C4-2B (cell line): ENCODE results near the gene TNS1.

Experiments
- ZFX ChIP-seq: fragments of 450-650 bp; IDR thresholded peaks from 2 replicates; pipeline ENCODE4 v1.6.1; 2017
- TF ChIP-seq, protein P1 (sequence below): fragments of 450-650 bp; conservative IDR thresholded peaks from 2 replicates; pipeline ENCODE4 v1.5.1; 2017; ENCODE audit warnings: mild to moderate bottlenecking

DNA sequence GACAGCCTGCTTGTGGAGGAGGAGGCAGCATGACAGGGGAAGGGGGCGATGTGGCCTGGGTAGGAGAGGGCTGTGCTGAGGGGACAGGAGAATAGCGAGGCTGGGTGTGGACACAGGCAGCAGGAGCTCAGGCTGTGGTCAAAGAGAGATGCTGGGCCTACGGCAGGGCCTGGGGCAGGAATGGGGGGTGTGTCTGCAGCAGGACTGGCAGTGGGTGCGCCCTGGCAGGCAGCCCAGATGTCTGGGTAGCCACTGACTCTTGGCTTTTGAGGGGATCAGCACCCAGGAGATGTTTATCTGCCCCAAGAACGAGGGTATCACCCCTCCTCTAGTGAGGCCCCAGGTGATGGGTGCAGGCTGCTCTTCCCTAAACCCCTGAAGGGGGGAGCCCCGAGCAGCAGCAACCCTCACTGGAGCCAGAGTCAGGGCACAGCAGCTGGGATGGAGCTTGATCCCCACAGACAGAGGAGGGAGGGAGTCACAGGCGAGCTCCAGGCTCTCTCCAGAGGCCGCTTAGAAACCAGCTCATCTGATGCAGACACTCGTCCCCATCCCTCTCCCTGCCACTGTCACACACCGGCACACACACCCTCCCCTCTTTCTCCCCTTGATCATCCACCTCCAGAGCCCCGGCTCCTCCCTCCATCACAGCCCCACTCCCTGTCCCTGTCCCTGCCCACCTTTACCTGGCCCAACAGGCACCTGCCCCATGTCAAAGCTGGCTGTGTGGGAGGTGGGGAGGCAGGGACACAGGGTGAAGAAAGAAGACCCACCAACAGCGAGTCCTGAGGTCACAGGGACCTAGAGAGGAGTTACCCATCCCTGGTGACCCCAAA lies 29.8 kb upstream of the TNS1 start:
- TF ChIP-seq, protein P1, sequence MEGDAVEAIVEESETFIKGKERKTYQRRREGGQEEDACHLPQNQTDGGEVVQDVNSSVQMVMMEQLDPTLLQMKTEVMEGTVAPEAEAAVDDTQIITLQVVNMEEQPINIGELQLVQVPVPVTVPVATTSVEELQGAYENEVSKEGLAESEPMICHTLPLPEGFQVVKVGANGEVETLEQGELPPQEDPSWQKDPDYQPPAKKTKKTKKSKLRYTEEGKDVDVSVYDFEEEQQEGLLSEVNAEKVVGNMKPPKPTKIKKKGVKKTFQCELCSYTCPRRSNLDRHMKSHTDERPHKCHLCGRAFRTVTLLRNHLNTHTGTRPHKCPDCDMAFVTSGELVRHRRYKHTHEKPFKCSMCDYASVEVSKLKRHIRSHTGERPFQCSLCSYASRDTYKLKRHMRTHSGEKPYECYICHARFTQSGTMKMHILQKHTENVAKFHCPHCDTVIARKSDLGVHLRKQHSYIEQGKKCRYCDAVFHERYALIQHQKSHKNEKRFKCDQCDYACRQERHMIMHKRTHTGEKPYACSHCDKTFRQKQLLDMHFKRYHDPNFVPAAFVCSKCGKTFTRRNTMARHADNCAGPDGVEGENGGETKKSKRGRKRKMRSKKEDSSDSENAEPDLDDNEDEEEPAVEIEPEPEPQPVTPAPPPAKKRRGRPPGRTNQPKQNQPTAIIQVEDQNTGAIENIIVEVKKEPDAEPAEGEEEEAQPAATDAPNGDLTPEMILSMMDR = no peak
- TF ChIP-seq ZFX = no peak
